GM18526 (cell line): ENCODE data around the gene EGR4.

Source experiments
- POLR2A ChIP-seq: IDR thresholded peaks from 3 replicates; pipeline ENCODE4 v1.6.1; 2011; ENCODE audit not compliant: insufficient read length; ENCODE audit errors: extremely low read depth

The EGR4 gene

GRCh38 chr2:73293534-73294171 lies at the start of gene EGR4:
TSS of gene EGR4 (minus strand) at chr2:73293548. CDS start at chr2:73293317, 231 bp downstream.
- TF ChIP-seq POLR2A = no peak

- no peak for TF ChIP-seq POLR2A
Measured at GRCh38 chr2:73341039-73341438, 47.7 kb upstream of the EGR4 start.

GRCh38 chr2:73339201-73339600 lies 45.9 kb upstream of the EGR4 start:
- no peak for TF ChIP-seq POLR2A

DNA sequence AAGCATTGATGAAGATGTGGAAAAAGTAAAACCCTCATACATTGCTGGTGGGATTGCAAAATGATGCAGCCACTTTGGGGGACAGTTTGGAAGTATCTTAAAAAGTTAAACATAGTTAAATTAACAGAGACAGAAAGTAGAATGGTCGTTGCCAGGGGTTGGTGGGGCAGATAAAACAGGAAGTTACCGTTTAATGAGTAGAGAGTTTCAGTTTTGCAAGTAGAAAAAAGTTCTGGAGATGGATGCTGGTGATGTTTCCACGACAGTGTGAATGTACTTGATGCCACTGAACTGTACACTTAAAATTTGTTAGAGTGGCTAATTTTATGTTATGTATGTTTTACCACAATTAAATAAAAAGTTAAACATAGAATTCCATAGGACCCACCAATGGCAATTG lies 44.5 kb upstream of the EGR4 start:
- TF ChIP-seq POLR2A = no peak

- no peak for TF ChIP-seq POLR2A
Measured at GRCh38 chr2:73334620-73335019, 41.3 kb upstream of the EGR4 start.

DNA sequence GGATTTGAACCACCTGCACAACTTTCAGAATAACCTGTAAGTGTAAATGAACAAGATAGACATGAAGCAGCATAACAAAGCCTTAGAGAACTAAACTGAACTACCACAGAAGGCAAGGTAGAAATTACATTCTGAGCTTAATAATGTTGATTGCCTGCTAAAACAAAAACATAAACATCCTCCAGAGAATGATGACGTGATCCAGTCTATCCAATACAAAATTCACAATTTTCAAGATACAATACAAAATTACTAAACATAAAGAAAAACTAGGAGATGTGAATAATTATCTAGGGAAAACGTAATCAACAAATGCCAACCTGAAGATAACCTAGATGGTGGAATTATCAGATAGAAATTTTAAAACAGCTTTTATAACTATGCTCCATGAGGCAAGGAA lies 40.7 kb upstream of the EGR4 start:
- no peak for TF ChIP-seq POLR2A

- no peak for TF ChIP-seq POLR2A
Measured at GRCh38 chr2:73333564-73333963, 40.2 kb upstream of the EGR4 start.

DNA sequence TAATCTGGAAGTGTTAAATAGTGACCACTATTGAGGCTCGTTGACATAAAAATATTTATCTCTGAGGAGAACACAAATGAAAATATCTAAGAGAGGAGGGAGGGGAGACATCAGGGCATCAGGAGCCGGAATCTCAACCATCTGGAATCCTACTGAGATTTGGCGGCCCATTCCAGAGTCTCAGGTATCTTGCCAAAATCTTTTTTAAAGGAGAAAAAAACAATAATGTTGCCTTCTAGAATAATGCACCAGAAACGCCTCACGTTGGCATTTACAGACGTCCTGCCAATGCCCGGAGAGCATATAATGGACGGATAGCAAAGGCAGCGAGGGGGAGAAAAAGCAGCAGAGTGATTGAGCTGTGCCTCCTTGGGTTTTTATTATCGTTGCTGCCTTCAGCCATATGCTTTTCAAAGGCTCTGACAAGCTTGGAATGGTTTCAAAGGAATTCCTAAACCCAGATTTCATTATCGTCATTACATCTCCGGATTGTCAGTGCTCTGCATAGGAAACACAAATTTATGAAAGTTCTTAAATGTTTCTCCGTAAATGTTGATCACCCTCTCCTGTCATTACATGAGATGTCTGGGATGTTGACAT lies 30.9 kb upstream of the EGR4 start:
- TF ChIP-seq POLR2A = no peak

GRCh38 chr2:73323551-73323950 lies 30.2 kb upstream of the EGR4 start:
- TF ChIP-seq POLR2A = no peak

- no peak for TF ChIP-seq POLR2A
Measured at GRCh38 chr2:73314441-73314840, 21.1 kb upstream of the EGR4 start.

GRCh38 chr2:73307720-73308119 lies 14.4 kb upstream of the EGR4 start:
- TF ChIP-seq POLR2A = no peak

GRCh38 chr2:73301636-73302035 lies 8.3 kb upstream of the EGR4 start:
- no peak for TF ChIP-seq POLR2A

DNA sequence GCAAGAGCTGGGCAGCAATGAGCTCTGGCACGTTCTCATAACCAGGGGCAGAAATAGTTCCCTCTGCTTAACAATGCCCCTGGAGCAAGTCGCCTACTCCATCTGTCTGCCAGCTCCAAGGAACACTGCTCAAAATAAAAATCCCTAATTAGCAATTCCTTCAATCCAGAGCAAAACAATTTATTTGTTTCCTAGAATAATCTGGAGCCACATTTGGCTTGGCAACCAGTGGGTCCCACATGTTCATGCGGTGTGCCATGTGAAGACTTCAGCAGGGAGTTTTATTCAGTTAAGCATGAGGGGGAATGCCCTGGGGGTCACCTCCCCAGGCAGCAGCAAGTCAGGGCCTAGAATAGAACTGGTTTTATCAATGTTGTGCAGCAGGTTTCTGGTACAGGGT lies 7.6 kb upstream of the EGR4 start:
- no peak for TF ChIP-seq POLR2A

GRCh38 chr2:73297586-73297985 lies 4.2 kb upstream of the EGR4 start:
- TF ChIP-seq POLR2A = no peak

- no peak for TF ChIP-seq POLR2A
Measured at GRCh38 chr2:73297151-73297559, 3.8 kb upstream of the EGR4 start.

DNA sequence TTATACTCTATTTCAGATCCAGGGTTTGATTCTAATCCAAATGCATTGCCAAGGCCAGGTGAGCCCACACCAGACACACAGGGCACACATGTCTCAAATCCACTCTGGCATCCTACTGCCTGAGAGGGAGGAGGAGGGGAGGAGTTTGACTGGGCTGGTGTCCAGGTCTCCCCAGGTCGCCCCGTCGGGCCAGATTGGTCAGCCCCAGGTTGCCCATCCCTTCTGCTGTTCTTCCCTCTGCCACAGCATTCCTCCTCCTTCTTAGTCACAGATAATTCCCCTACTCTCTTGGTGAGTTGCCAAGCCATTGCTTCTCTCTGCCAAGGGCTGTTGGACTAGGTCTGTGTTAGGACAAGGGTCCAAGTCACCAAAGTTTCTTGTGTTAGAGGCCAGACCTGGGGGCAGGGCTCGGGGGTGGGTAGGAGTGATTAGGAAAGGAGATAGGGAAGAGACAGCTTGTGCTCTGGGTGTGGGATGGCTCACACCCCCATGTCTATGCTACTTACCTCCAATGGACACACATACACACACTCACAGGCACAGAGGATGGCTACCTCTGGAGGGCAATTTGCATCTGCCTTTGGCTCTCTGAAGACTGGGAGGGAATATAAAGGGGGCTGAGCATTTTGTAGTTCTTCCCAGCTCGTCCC lies 2.5 kb upstream of the EGR4 start:
- no peak for TF ChIP-seq POLR2A

- TF ChIP-seq POLR2A = no peak
Measured at GRCh38 chr2:73294239-73294638, 891 bp upstream of the EGR4 start.
